ENCODE measurements around the gene DUSP22. TPM values are rescaled to one million over a fixed set of nuclear protein-coding genes. Genes with fewer than 3 reads are reported as not detected.

Gene DUSP22
- total and polyA plus RNA-seq, 8 donors, result 27.3 to 48.8 (median 33.7) TPM

DNA sequence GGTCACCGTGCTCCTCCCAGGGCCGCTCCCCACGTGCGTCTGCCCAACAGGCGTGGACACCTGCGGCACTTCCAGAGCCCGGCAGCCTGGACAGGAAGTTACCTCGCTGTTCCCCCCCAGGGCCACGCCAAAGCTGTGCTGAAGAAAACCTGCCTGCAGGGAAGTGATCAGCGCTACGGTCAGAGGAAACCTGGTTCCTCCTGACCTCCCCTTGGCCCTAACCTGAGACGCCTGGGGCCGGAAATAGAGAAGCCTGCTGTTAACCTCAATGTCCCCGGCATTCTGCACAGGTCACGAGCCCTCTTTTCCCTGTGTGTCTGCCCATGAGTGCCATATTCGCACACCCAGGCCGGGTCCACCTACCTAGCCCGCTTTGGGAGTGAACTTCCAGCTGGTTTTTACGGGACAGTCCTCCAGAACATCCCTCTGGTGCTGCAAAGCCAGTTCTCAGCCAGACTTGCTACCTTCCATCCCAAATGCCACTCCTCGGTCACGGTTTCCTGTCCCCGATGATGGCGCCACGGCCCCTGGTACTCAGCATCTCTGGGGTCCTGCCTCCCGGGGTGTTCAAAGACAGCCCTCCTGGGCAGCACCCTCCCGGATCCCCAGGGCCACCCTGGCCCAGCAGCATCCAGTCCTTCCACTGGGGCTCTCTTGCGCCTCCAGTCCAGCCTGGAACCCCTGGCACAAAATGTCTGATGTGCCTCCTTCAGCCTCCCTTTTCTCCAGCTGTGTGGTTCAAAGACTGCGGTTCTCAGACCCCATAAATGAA is 87.3 kb downstream of the DUSP22 start:
- ATAC-seq (no peak), DNase-seq (peak in 1 of 4 donors; percentile 83)

GRCh38 chr6:380234-381218 is 88.2 kb downstream of the DUSP22 start:
- no peak overlapping the region for H3K27ac ChIP-seq
- DNase-seq (peak in 1 of 4 donors; percentile 75), ATAC-seq (no peak)
- no peaks in the 10 kb centered on the region for H3K9me3 ChIP-seq
- H3K4me3 ChIP-seq, result no peak overlapping the region
- peaks cover 0 to 47% of the 10 kb centered on the region in 2 donors for H3K27me3 ChIP-seq
- H3K36me3 ChIP-seq, result no peaks in the 10 kb centered on the region
- TF ChIP-seq CTCF (IDR thresholded peaks at IDR 0.05), result no peak
- H3K4me1 ChIP-seq, result no peaks in the 10 kb centered on the region
- intact Hi-C loops (cut with DNase I), result no loop called here

More for the DNA sequence above, 87.3 kb downstream of the DUSP22 start:
- Histone ChIP-seq H3K27me3 (peaks cover 0 to 56% of the 10 kb centered on the region in 2 donors), H3K27ac (no peak overlapping the region), H3K36me3 (no peaks in the 10 kb centered on the region), H3K4me3 (no peak overlapping the region), H3K9me3 (no peaks in the 10 kb centered on the region), H3K4me1 (no peaks in the 10 kb centered on the region)
- intact Hi-C loops (cut with DNase I), result no loop called here
- no peak for TF ChIP-seq CTCF (IDR thresholded peaks at IDR 0.05)

DNA sequence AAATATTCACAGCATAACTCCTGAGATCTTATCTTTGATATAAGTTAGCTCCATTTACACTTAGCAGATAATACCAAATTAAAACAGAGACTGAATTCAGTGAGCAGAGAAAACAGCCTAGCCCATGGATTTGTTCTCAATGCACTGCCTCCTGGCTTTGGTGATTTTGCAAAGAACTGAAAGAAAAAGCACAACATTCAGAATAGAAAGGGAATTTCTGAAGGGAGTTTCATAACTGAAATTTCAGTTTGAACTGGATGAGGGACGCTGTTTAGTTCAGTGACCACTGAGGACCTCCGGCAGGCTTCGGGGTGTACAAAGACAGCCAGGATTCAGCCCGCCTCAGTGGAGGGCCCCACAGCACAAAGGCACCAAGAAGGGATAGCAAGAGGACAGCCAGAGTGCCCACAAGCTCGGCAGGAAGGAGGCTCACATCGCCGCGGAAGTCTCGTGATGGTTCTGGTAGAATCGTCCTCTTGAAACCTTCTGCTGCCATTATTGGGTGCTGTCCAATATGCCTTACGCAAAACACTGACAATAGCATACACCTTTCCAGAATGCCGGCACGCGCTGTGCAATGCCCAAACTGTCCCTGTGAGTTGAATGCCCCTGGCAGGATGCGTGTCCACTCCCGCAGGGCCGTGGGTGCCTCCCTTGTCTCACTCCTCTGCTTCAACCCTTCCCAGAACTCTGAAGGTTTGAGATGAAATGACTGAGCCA is 89.6 kb downstream of the DUSP22 start:
- Histone ChIP-seq H3K9me3 (no peaks in the 10 kb centered on the region), H3K27me3 (peaks cover 0 to 51% of the 10 kb centered on the region in 2 donors), H3K4me3 (no peak overlapping the region), H3K36me3 (no peaks in the 10 kb centered on the region), H3K27ac (no peak overlapping the region), H3K4me1 (no peaks in the 10 kb centered on the region)
- DNase-seq, result no peak
- no peak for ATAC-seq
- no peak for TF ChIP-seq CTCF (IDR thresholded peaks at IDR 0.05)
- intact Hi-C loops (cut with DNase I), result no loop called here

DNA sequence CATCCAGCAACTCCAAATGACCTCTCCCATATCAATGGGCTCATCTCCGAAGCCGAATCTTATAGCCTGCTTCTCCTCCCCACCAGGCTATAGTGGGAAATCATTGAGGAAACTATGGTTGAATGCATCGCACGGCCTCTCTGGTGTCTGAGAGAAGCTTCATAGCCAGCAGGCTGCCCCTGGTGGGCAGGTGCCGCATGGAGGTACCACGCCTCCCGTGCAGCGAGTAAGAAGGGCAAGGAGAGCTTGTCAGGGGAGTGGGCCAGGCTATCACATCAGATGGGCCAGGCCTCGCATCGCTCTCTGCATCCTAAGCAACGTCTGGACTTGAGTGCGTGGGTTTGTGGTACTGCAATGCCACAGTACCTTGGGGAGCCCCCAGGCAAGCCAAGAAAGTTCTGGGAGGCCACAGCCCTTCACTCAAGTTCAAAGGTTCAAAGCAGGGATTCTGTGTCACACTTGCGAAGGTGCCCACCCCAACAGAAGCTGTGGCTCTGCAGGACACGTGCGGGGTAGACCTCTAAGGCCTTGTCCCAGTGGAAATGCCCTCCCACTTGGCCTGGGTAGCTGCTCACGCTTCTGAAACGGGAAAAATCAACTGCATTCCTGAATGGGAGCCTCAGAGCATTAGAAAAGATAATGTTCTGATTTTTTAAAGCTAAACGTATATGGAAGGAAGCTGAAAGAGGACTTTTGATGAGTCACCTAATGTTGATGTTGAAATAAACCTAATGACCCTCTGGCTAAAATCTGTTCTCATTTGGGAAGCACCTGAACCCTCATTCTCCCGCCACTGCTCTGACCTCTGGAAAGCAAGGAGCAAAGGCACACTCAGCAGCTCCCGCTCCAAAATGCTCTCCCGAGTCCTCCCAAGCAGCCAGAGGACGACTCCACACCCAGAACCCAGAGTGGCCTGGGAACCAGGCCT is 90.9 kb downstream of the DUSP22 start:
- Histone ChIP-seq H3K9me3 (no peaks in the 10 kb centered on the region), H3K36me3 (no peaks in the 10 kb centered on the region), H3K4me3 (no peak overlapping the region), H3K27ac (no peak overlapping the region), H3K27me3 (peaks cover 0 to 48% of the 10 kb centered on the region in 2 donors), H3K4me1 (no peaks in the 10 kb centered on the region)
- no peak for ATAC-seq
- no peak for TF ChIP-seq CTCF (IDR thresholded peaks at IDR 0.05)
- intact Hi-C loops (cut with DNase I), result no loop called here
- no peak for DNase-seq
